Stimulated activated CD4-positive, alpha-beta T cell treated with anti-CD3 and anti-CD28 coated beads, Interleukin-2, amount 100 ng/mL, for 4 hours (primary cell): Measurements from ENCODE around the gene RBBP4.
"Not testable (repeated sequence)": the region's sequence is repeated elsewhere in the genome, so short reads cannot be mapped to it uniquely, and the experiment has no call there.

Experiments
- DNase-seq: peaks from one replicate; pipeline ENCODE4 v3.0.0-alpha.2; 2020; ENCODE audit warnings: low read depth

RBBP4 gene

GRCh38 chr1:32639489-32640075 is 11.4 kb upstream of the RBBP4 start:
- DNase-seq, result no peak

GRCh38 chr1:32642292-32642827 is 8.6 kb upstream of the RBBP4 start:
- not testable (repeated sequence) for DNase-seq

GRCh38 chr1:32644426-32644825 is 6.6 kb upstream of the RBBP4 start:
- DNase-seq, result no peak

GRCh38 chr1:32647308-32648134 is 3.5 kb upstream of the RBBP4 start:
- peak; percentile 8 for DNase-seq

- DNase-seq, result peak; percentile 80
These were observed 708 bp upstream of the RBBP4 start, which contains the start of gene ZBTB8OS for GRCh38 chr1:32650248-32650751. Gene ZBTB8OS (minus strand): TSS chr1:32650550. CDS start chr1:32650529, 21 bp downstream.

- peak; percentile 12 for DNase-seq
These were observed 559 bp downstream of the RBBP4 start for GRCh38 chr1:32651461-32652073.

GRCh38 chr1:32652244-32652962 is 1.4 kb downstream of the RBBP4 start:
- no peak for DNase-seq

GRCh38 chr1:32659581-32659980 is 8.6 kb downstream of the RBBP4 start:
- no peak for DNase-seq

- DNase-seq, result no peak
These were observed 14.9 kb downstream of the RBBP4 start for GRCh38 chr1:32665915-32666314.

GRCh38 chr1:32666901-32667566 is 16.0 kb downstream of the RBBP4 start:
- no peak for DNase-seq

- not testable (repeated sequence) for DNase-seq
These were observed 17.7 kb downstream of the RBBP4 start for GRCh38 chr1:32668716-32669115.

- DNase-seq, result no peak
These were observed 25.9 kb downstream of the RBBP4 start for GRCh38 chr1:32676945-32677344.

- not testable (repeated sequence) for DNase-seq
These were observed 29.0 kb downstream of the RBBP4 start for GRCh38 chr1:32679993-32680392.

GRCh38 chr1:32680642-32681041 is 29.6 kb downstream of the RBBP4 start:
- no peak for DNase-seq

GRCh38 chr1:32681509-32681908 is 30.5 kb downstream of the RBBP4 start:
- no peak for DNase-seq

GRCh38 chr1:32681999-32682398 is 31.0 kb downstream of the RBBP4 start:
- no peak for DNase-seq

- no peak for DNase-seq
These were observed 32.4 kb downstream of the RBBP4 start for GRCh38 chr1:32683397-32683796.

- DNase-seq, result no peak
These were observed 33.3 kb downstream of the RBBP4 start for GRCh38 chr1:32684167-32684811.

- no peak for DNase-seq
These were observed 34.5 kb downstream of the RBBP4 start for GRCh38 chr1:32685498-32685897.

GRCh38 chr1:32686387-32686786 is 35.4 kb downstream of the RBBP4 start:
- DNase-seq, result no peak
